MCF 10A (cell line): ENCODE results near the gene FUBP3. TPM values are rescaled to one million over a fixed set of nuclear protein-coding genes. Genes with fewer than 3 reads are reported as not detected.

Source experiments
- BruUV-seq: library from RNA; stranded (reverse); fragments of 400-500 nt; replicated peaks from 2 replicates; lab custom pipeline; 2021; lab: Mats Ljungman, UMichigan
- CTCF ChIA-PET: fragments of 300-600 bp; sonication (Branson Sonifier 250); formaldehyde crosslinking; extraction: SDS; loops from one replicate; lab custom pipeline; 2021; ENCODE audit warnings: antibody characterized with exemption, inconsistent platforms; lab: Yijun Ruan, JAX
- POLR2A ChIA-PET: fragments of 300-600, 350-650 bp; sonication (Branson Sonifier 250); formaldehyde crosslinking; extraction: SDS; loops from one replicate; lab custom pipeline; 2020; ENCODE audit warnings: antibody characterized with exemption, inconsistent platforms; lab: Yijun Ruan, JAX
- DNase-seq: peaks from one replicate; pipeline ENCODE4 v3.0.0-alpha.2; 2018; ENCODE audit not compliant: unreplicated experiment
- H3K27ac Mint-ChIP-seq: one replicate; pipeline ENCODE4 v1.8.0; 2022; ENCODE audit warnings: mild to moderate bottlenecking, low read depth, mixed read lengths; ENCODE audit not compliant: unreplicated experiment
- H3K27me3 Mint-ChIP-seq: one replicate; pipeline ENCODE4 v1.8.0; 2022; ENCODE audit warnings: mixed read lengths; ENCODE audit not compliant: insufficient read depth, unreplicated experiment
- H3K36me3 Mint-ChIP-seq: one replicate; pipeline ENCODE4 v1.8.0; 2022; ENCODE audit warnings: mild to moderate bottlenecking, moderate library complexity, mixed read lengths; ENCODE audit not compliant: insufficient read depth, unreplicated experiment
- H3K4me1 Mint-ChIP-seq: one replicate; pipeline ENCODE4 v1.8.0; 2022; ENCODE audit warnings: mixed read lengths; ENCODE audit not compliant: insufficient read depth, unreplicated experiment
- H3K4me3 Mint-ChIP-seq: one replicate; pipeline ENCODE4 v1.8.0; 2022; ENCODE audit warnings: mild to moderate bottlenecking, moderate library complexity, mixed read lengths; ENCODE audit not compliant: unreplicated experiment
- H3K9me3 Mint-ChIP-seq: one replicate; pipeline ENCODE4 v1.8.0; 2022; ENCODE audit warnings: mixed read lengths; ENCODE audit not compliant: unreplicated experiment
- intact Hi-C: fragments of 100-400 bp; cut with micrococcal nuclease; formaldehyde crosslinking; loops from 2 replicates; pipeline ENCODE4 v1.14.1; 2022
- total RNA-seq: library from RNA; stranded (reverse); gene quantifications from 2 replicates; pipeline ENCODE4 v1.2.3, GENCODE V29; 2022
- TF ChIP-seq, protein P1 (sequence below): fragments of 200-600 bp; IDR thresholded peaks from one replicate; pipeline ENCODE4 v1.8.0; 2022; ENCODE audit warnings: antibody characterized with exemption, mild to moderate bottlenecking; ENCODE audit not compliant: unreplicated experiment

The FUBP3 gene
- total RNA-seq, 1 experiment from 2014 or later = 58.0 TPM

DNA sequence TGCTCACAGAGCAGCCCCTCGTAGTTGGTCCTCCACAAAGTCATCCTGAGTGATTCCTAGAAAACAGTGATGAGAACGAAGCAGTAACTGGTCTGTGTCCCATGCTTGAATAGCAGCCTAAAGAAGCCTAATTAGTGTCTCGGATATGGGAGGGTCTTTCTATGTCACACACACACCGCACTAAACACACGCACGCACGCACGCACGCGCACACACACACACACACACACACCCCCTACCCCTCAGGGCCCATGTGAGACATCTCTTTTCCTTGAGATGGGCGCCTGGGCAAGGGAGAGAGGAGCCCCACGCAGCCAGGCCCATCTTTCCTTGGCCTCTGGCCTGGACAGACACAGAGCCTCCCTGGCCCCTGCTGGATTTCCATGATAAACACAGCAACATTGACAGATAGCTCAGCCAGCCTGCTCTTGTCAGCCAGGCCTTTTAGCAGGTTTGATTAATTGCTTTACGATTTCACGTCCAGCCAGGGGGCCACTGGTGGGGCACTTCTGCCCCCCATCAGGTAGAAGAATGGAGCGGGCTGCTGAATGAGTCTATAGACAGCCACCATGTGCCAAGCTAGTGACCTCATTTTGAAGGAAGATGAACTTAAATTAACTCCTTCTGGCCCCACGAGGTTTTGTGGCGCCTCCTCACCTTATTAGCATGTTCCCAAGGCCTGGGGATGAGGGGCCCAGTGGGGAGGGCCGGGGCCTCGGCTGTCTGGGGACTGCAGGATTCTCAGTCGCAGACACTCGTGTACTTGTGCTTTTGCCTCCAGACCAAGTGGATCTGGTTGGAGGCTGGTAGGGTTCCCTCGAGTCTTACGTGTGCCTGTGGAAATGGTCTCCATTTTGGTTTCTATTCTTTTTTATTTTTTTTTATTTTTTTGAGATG lies 48.8 kb downstream of the FUBP3 start:
- POLR2A ChIA-PET = interaction anchor here (1.0 to 1.2 kb wide), 2 partner anchors 28 to 62 kb away, joined by 3 to 4 read pairs; no protein-coding TSS in a partner anchor
- Mint-ChIP-seq H3K27me3 (no peaks in the 10 kb centered on the region), H3K4me3 (no peak overlapping the region), H3K4me1 (no peaks in the 10 kb centered on the region), H3K27ac (no peak overlapping the region), H3K36me3 (peaks cover 74% of the 10 kb centered on the region), H3K9me3 (no peaks in the 10 kb centered on the region)
- TF ChIP-seq, protein P1, sequence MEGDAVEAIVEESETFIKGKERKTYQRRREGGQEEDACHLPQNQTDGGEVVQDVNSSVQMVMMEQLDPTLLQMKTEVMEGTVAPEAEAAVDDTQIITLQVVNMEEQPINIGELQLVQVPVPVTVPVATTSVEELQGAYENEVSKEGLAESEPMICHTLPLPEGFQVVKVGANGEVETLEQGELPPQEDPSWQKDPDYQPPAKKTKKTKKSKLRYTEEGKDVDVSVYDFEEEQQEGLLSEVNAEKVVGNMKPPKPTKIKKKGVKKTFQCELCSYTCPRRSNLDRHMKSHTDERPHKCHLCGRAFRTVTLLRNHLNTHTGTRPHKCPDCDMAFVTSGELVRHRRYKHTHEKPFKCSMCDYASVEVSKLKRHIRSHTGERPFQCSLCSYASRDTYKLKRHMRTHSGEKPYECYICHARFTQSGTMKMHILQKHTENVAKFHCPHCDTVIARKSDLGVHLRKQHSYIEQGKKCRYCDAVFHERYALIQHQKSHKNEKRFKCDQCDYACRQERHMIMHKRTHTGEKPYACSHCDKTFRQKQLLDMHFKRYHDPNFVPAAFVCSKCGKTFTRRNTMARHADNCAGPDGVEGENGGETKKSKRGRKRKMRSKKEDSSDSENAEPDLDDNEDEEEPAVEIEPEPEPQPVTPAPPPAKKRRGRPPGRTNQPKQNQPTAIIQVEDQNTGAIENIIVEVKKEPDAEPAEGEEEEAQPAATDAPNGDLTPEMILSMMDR = no peak
- no peak for DNase-seq
- CTCF ChIA-PET = no interaction called here
- BruUV-seq = no TSS peak
- intact Hi-C loops = no loop called here

DNA sequence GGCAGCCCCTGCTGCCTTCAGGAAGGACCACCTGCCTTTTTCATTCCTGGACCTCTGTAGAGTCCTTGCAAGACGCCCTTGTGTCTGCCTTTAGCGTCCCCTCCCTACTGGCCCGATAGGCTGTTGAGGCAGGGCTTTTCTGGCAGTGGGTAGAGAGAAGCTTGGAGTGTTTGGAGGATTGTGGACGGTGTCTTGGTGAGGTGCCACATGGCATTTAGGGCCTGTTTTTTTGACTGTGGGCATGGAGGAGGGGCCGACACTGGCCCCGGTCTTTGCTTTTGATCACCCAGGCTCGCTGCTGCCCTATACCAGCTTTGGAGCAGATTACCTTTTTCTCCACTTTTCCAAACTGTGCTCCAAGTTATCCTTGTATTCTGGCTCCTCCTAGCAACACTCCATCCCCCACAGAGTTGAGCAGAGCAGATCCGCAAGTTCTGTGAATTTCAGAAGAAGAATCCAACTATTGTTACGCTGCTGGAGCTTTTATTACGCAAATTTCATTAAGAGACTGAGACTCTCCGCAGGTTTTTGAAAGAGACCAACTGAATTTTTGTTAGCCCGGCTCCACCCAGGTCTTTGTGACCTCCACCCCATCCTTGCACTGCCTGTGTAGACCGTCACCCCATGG lies 50.2 kb downstream of the FUBP3 start:
- peaks cover 66% of the 10 kb centered on the region for H3K36me3 Mint-ChIP-seq
- no peaks in the 10 kb centered on the region for H3K9me3 Mint-ChIP-seq
- no TSS peak for BruUV-seq
- H3K4me3 Mint-ChIP-seq = no peak overlapping the region
- intact Hi-C loops = no loop called here
- POLR2A ChIA-PET = no interaction called here
- DNase-seq = no peak
- peak overlapping the region; percentile 46 for H3K27ac Mint-ChIP-seq
- CTCF ChIA-PET = interaction anchor here (0.6 kb wide), 1 partner anchor 698 kb away, joined by 3 read pairs; no protein-coding TSS in a partner anchor
- no peaks in the 10 kb centered on the region for H3K27me3 Mint-ChIP-seq
- no peaks in the 10 kb centered on the region for H3K4me1 Mint-ChIP-seq
- TF ChIP-seq, protein P1 = no peak

DNA sequence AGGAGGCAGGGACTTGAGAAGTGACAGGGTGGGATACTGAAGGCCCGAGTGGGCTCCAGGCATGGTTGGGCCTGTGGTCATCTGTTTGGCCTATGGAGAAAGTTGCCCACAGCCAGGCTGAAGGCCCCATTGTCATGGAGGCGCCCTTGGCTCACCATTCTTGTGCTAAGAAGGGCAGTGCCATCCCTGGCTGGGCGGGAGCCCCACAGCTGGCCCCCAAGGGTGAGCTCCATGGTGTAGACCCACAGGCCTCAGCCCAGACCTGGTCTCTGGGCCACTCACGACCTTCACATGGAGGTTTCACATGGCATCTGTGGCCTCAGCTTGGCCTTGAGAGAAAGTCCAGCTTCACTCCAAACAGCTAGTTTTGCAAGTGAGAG lies 50.7 kb downstream of the FUBP3 start:
- ChIA-PET CTCF (interaction anchor here (0.6 kb wide), 1 partner anchor 698 kb away, joined by 3 read pairs; no protein-coding TSS in a partner anchor), POLR2A (no interaction called here)
- Mint-ChIP-seq H3K27me3 (no peaks in the 10 kb centered on the region), H3K27ac (peak overlapping the region; percentile 46), H3K9me3 (no peaks in the 10 kb centered on the region), H3K4me1 (no peaks in the 10 kb centered on the region), H3K36me3 (peaks cover 61% of the 10 kb centered on the region), H3K4me3 (no peak overlapping the region)
- DNase-seq = no peak
- TF ChIP-seq, protein P1 = no peak
- intact Hi-C loops = no loop called here
- BruUV-seq = no TSS peak

DNA sequence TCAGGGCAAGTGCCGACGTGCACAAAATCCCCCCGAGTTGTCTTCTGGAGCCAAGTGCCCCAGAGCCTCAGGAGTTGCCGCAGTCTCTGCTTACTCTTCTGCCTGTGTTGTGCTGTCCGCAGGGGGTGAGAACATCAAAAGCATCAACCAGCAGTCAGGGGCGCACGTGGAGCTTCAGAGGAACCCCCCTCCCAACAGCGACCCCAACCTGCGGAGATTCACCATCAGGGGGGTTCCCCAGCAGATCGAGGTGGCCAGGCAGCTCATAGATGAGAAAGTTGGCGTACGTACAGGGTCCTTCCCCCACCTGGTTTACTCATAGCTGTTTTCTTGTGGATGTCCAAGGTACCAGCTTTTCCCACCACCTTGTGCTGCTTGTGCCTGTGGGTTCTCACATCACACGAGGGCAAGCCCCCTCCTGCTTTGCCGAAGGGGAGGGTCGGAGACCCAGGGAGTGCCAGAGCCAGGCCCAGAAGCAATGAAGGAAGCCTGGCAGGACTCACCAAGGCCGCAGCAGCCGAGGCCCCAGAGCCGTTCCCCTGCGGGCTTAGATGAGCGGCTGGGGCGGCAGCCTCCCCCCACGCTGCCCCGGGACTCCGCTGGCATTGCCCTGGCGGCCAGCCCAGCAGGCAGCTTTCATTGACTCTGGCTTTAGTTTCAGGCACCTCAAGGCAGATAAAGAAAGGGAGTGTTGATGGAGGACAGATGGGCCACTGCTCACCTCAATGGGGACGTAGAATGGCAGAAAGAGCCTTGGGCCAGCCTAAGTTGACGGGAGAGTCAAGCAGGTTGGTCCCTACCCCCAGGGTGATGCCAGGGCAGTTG lies 51.3 kb downstream of the FUBP3 start:
- ChIA-PET CTCF (no interaction called here), POLR2A (no interaction called here)
- intact Hi-C loops = no loop called here
- H3K4me3 Mint-ChIP-seq = no peak overlapping the region
- H3K27me3 Mint-ChIP-seq = no peaks in the 10 kb centered on the region
- no peaks in the 10 kb centered on the region for H3K9me3 Mint-ChIP-seq
- peaks cover 55% of the 10 kb centered on the region for H3K36me3 Mint-ChIP-seq
- peak overlapping the region; percentile 46 for H3K27ac Mint-ChIP-seq
- DNase-seq = no peak
- no peaks in the 10 kb centered on the region for H3K4me1 Mint-ChIP-seq
- BruUV-seq = no TSS peak
- TF ChIP-seq, protein P1 = no peak
